Osteoblast (primary cell): Measurements from ENCODE around the gene HOMEZ. TPM values are rescaled to one million over a fixed set of nuclear protein-coding genes. Genes with fewer than 3 reads are reported as not detected.

Experiments used
- DNase-seq: peaks from one replicate; pipeline ENCODE4 v3.0.0; 2011; ENCODE audit warnings: low spot score, mixed read lengths; ENCODE audit not compliant: insufficient read length; ENCODE audit errors: missing footprints
- H2AFZ ChIP-seq: 2 replicates; pipeline ENCODE4 v1.6.0; 2011; ENCODE audit warnings: mild to moderate bottlenecking, low read length
- H3K27ac ChIP-seq: 2 replicates; pipeline ENCODE4 v1.5.1; 2011; ENCODE audit warnings: mild to moderate bottlenecking, low read depth, low read length, moderate library complexity
- H3K27me3 ChIP-seq: 2 replicates; pipeline ENCODE4 v1.6.0; 2012; ENCODE audit warnings: mild to moderate bottlenecking, control low read depth, inconsistent platforms, low read length, moderate library complexity; ENCODE audit not compliant: insufficient read depth
- H3K36me3 ChIP-seq: 2 replicates; pipeline ENCODE4 v1.5.1; 2011; ENCODE audit warnings: mild to moderate bottlenecking, low read length, control low read depth, moderate library complexity; ENCODE audit not compliant: insufficient read depth
- H3K4me1 ChIP-seq: 2 replicates; pipeline ENCODE4 v1.5.1; 2011; ENCODE audit warnings: mild to moderate bottlenecking, low read length, control low read depth, moderate library complexity; ENCODE audit not compliant: insufficient read depth
- H3K4me2 ChIP-seq: 2 replicates; pipeline ENCODE4 v1.6.0; 2011; ENCODE audit warnings: mild to moderate bottlenecking, low read length; ENCODE audit not compliant: insufficient read depth
- H3K4me3 ChIP-seq: fragments of 200-600 bp; sonication (generic); 3 replicates; pipeline ENCODE4 v1.5.1; 2012; ENCODE audit warnings: mild to moderate bottlenecking, low read length, inconsistent platforms; ENCODE audit not compliant: insufficient read depth
- H3K79me2 ChIP-seq: 2 replicates; pipeline ENCODE4 v1.6.0; 2012; ENCODE audit warnings: mild to moderate bottlenecking, low read length, control low read depth, inconsistent platforms; ENCODE audit not compliant: insufficient read depth
- H3K9me3 ChIP-seq: 2 replicates; pipeline ENCODE4 v1.5.1; 2011; ENCODE audit warnings: low read depth, low read length, control low read depth
- H4K20me1 ChIP-seq: 2 replicates; pipeline ENCODE4 v1.6.0; 2012; ENCODE audit warnings: mild to moderate bottlenecking, low read length, control low read depth; ENCODE audit not compliant: insufficient read depth
- CTCF ChIP-seq: IDR thresholded peaks from 2 replicates; pipeline ENCODE4 v1.5.1; 2011; ENCODE audit warnings: mild to moderate bottlenecking, low read depth, low read length, moderate library complexity; ENCODE audit errors: extremely low read depth
- total RNA-seq: library from RNA; depleted of rRNA; stranded (reverse); fragments of >200 nt; gene quantifications from 2 replicates; pipeline ENCODE4 v1.2.3, GENCODE V29; 2012

HOMEZ gene
- total RNA-seq, 1 donor, result 5.4 TPM

- no peak for TF ChIP-seq CTCF
- Histone ChIP-seq H3K79me2 (peaks cover 49% of the 10 kb centered on the region), H3K4me1 (peaks cover 47% of the 10 kb centered on the region), H3K9me3 (no peaks in the 10 kb centered on the region), H3K4me3 (peak within 1 kb of the TSS; percentile 81), H3K4me2 (peak within 1 kb of the TSS; percentile 82), H3K27ac (peak within 1 kb of the TSS; percentile 89), H3K36me3 (peaks cover 31% of the 10 kb centered on the region), H2AFZ (peak within 1 kb of the TSS; percentile 95), H4K20me1 (peaks cover 38% of the 10 kb centered on the region), H3K27me3 (no peaks in the 10 kb centered on the region)
- DNase-seq, result peak; percentile 95
Measured at GRCh38 chr14:23306412-23307145, 20.6 kb upstream of the HOMEZ start, which contains the start of gene BCL2L2. Gene BCL2L2, plus strand, starts transcription at chr14:23306833. Its CDS starts 935 bp downstream, at chr14:23307768.

- Histone ChIP-seq H3K79me2 (peaks cover 15% of the 10 kb centered on the region), H3K9me3 (no peaks in the 10 kb centered on the region), H3K27me3 (no peaks in the 10 kb centered on the region), H3K4me3 (peak within 1 kb of the TSS; percentile 80), H3K4me1 (peaks cover 50% of the 10 kb centered on the region), H2AFZ (peak within 1 kb of the TSS; percentile 96), H4K20me1 (peaks cover 1% of the 10 kb centered on the region), H3K36me3 (no peaks in the 10 kb centered on the region), H3K4me2 (peak within 1 kb of the TSS; percentile 92), H3K27ac (peak within 1 kb of the TSS; percentile 60)
- peak; percentile 90 for DNase-seq
- TF ChIP-seq CTCF, result no peak
Measured at GRCh38 chr14:23302290-23303225, 16.6 kb upstream of the HOMEZ start, which contains the start of gene PPP1R3E. Gene PPP1R3E, minus strand, starts transcription at chr14:23302859. Its CDS starts 283 bp downstream, at chr14:23302576.

- no peaks in the 10 kb centered on the region for H3K27me3 ChIP-seq
- H3K36me3 ChIP-seq, result no peaks in the 10 kb centered on the region
- no peaks in the 10 kb centered on the region for H3K9me3 ChIP-seq
- H4K20me1 ChIP-seq, result no peaks in the 10 kb centered on the region
- no peak for DNase-seq
- peak overlapping the region; percentile 92 for H3K4me2 ChIP-seq
- H2AFZ ChIP-seq, result peak overlapping the region; percentile 96
- peaks cover 8% of the 10 kb centered on the region for H3K79me2 ChIP-seq
- peak overlapping the region; percentile 60 for H3K27ac ChIP-seq
- TF ChIP-seq CTCF, result no peak
- H3K4me1 ChIP-seq, result peaks cover 45% of the 10 kb centered on the region
- H3K4me3 ChIP-seq, result peak overlapping the region; percentile 80
Measured at GRCh38 chr14:23301969-23302289, 16.0 kb upstream of the HOMEZ start.
